BLaER1 treated with 17β-estradiol and CSF1 and Interleukin-3, amounts not matched to agents 10 nM and 100 nM (cell line): ENCODE results near the gene ELK4.

Source experiments
- H3K27ac ChIP-seq, 11 experiments: shearing (Covaris generic); formaldehyde crosslinking; 2 replicates each; pipeline ENCODE4 v1.8.1; 2022
- H3K27me3 ChIP-seq, 11 experiments: shearing (Covaris generic); formaldehyde crosslinking; 2 replicates each; pipeline ENCODE4 v1.8.1; 2022
- H3K36me3 ChIP-seq, 11 experiments: shearing (Covaris generic); formaldehyde crosslinking; 2 replicates each; pipeline ENCODE4 v1.8.1; 2022
- H3K4me1 ChIP-seq, 10 experiments: shearing (Covaris generic); formaldehyde crosslinking; 2 replicates each; pipeline ENCODE4 v1.8.1; 2022
- H3K4me2 ChIP-seq, 11 experiments: shearing (Covaris generic); formaldehyde crosslinking; 2 replicates each; pipeline ENCODE4 v1.8.1; 2022
- H3K4me3 ChIP-seq, 10 experiments: shearing (Covaris generic); formaldehyde crosslinking; 2 replicates each; pipeline ENCODE4 v1.8.1; 2022
- H3K9ac ChIP-seq, 11 experiments: shearing (Covaris generic); formaldehyde crosslinking; 2 replicates each; pipeline ENCODE4 v1.8.1; 2022
- H3K9me3 ChIP-seq, 11 experiments: shearing (Covaris generic); formaldehyde crosslinking; replicated peaks in 1 of 11; 2 replicates each; pipeline ENCODE4 v1.8.1; 2022
- H4K20me1 ChIP-seq, 11 experiments: shearing (Covaris generic); formaldehyde crosslinking; 2 replicates each; pipeline ENCODE4 v1.8.1; 2022
- Cebpa-rat ChIP-seq, 11 experiments: shearing (Covaris generic); IDR thresholded peaks; 2 replicates each; pipeline ENCODE4 v1.8.1; 2022

ELK4 gene

DNA sequence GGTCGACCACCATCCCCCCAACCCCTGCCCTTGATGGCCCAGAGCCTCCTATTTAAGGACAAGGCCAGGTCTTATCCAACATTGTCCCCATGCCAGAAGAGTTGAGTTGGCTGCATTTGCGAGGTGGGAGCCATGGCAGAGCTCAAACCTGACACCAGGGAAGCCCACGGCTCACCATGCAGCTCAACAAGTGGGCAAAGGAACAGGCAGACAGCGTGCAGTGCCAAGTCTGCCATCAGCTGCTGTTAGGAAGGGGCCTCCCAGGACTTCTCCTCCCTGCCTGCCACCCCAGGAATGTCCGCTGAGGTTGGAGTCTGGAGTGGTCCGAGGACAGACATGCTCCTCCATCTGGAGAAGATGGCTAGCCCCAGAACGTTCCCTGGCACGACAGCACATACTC lies 28.6 kb upstream of the ELK4 start:
- no peaks in the 10 kb centered on the region for H3K9me3 ChIP-seq
- H3K27ac ChIP-seq = peak overlapping the region in 4 of 11 experiments; percentile 11 to 46 (median 30); a peak in 5 of 22 replicates
- peaks cover 0 to 62% (median 0%) of the 10 kb centered on the region in 11 experiments; a peak in 6 of 22 replicates for H4K20me1 ChIP-seq
- peaks cover 32 to 68% (median 60%) of the 10 kb centered on the region in 10 experiments for H3K4me1 ChIP-seq
- TF ChIP-seq Cebpa-rat (IDR thresholded peaks at IDR 0.05) = no peak
- peak overlapping the region in 2 of 11 experiments; percentile 31 to 43; a peak in 1 of 22 replicates for H3K9ac ChIP-seq
- H3K27me3 ChIP-seq = no peaks in the 10 kb centered on the region
- peak overlapping the region in 10 of 11 experiments; percentile 8 to 84 (median 76); a peak in 19 of 22 replicates for H3K4me2 ChIP-seq
- peaks cover 0 to 12% (median 0%) of the 10 kb centered on the region in 11 experiments; a peak in 3 of 22 replicates for H3K36me3 ChIP-seq
- H3K4me3 ChIP-seq = no peak overlapping the region

DNA sequence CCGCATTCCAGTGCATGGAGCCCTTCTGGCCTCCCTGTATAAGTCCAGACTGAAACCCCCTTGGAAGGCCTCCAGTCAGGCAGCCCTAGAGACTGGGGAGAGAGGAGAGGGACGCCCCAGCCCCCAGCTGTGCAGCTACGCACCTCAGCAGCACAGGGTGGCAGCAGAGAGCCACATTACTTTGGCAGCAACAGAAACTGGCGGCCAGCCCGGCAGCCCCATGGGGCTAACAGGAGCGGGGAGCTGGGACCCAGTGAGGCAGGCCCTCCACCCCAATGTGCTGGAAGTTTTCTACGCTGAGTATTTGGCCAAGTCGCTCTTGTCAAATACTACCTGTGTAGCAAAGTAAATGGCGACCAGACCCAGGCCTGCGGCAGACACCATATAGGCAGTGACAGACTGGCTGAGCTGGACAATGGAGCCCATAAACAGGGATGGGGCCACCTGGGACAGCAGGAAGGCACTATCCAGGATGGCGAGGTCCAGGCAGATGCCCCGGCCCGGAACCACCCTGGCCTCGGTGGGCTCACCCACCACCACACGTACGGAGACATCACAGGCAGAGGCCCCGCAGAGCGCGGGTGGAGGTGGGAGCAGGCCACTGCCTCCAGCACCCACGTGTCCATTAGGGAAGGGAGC lies 27.3 kb upstream of the ELK4 start:
- H3K4me2 ChIP-seq = peak overlapping the region; percentile 27 to 84 (median 75); a peak in 20 of 22 replicates
- H3K27ac ChIP-seq = peak overlapping the region in 3 of 11 experiments; percentile 20 to 46 (median 30); a peak in 3 of 22 replicates
- peak overlapping the region in 3 of 11 experiments; percentile 18 to 43 (median 31); a peak in 2 of 22 replicates for H3K9ac ChIP-seq
- no peak for TF ChIP-seq Cebpa-rat (IDR thresholded peaks at IDR 0.05)
- H3K4me1 ChIP-seq = peaks cover 19 to 55% (median 47%) of the 10 kb centered on the region in 10 experiments
- H3K4me3 ChIP-seq = no peak overlapping the region
- H3K36me3 ChIP-seq = peaks cover 0 to 12% (median 0%) of the 10 kb centered on the region in 11 experiments; a peak in 3 of 22 replicates
- H3K9me3 ChIP-seq = no peaks in the 10 kb centered on the region
- H4K20me1 ChIP-seq = peaks cover 0 to 49% (median 0%) of the 10 kb centered on the region in 11 experiments; a peak in 6 of 22 replicates
- H3K27me3 ChIP-seq = no peaks in the 10 kb centered on the region

DNA sequence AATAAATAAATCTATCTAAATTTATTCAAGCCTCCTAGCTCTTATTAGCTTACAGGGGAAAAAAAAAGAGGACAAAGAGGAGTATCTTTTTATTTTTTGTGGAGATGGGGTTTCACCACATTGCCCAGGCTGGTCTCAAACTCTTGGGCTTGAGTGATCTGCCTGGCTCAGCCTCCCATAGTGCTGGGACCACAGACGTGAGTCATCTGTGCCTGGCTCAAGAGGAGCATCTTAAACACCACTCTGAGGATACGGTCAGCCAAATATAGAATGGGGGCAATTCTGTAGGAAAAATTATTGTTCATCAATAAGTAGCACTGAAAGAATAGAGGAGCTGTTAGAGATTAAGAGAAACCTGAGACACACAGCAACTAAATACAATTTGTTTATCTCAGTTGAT lies 24.4 kb upstream of the ELK4 start:
- Histone ChIP-seq H3K4me1 (peaks cover 7 to 27% (median 24%) of the 10 kb centered on the region in 10 experiments; a peak in 16 of 20 replicates), H3K4me3 (no peak overlapping the region), H3K4me2 (no peak overlapping the region), H3K27me3 (no peaks in the 10 kb centered on the region), H3K36me3 (no peaks in the 10 kb centered on the region), H3K9ac (no peak overlapping the region), H3K9me3 (no peaks in the 10 kb centered on the region), H4K20me1 (peaks cover 0 to 29% (median 0%) of the 10 kb centered on the region in 11 experiments; a peak in 4 of 22 replicates), H3K27ac (no peak overlapping the region)
- no peak for TF ChIP-seq Cebpa-rat (IDR thresholded peaks at IDR 0.05)

DNA sequence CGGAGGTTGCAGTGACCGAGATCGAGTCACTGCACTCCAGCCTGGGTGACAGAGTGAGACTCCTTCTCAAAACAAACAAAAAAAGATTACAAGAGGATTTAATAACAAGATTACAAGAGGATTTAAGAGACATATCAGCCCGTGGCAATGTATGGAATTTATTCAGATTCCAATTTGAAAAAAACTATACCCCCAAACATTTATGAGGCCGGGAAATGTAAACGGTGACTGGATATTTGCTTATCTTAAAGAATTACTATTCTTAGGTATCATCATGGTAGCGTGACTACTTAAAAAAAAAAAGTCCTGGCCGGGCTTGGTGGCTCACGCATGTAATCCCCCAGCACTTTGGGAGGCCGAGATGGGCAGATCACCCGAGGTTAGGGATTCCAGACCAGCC lies 21.2 kb upstream of the ELK4 start:
- TF ChIP-seq Cebpa-rat (IDR thresholded peaks at IDR 0.05) = no peak
- no peaks in the 10 kb centered on the region for H3K27me3 ChIP-seq
- no peaks in the 10 kb centered on the region; a peak in 1 of 22 replicates for H3K36me3 ChIP-seq
- no peak overlapping the region for H3K27ac ChIP-seq
- no peaks in the 10 kb centered on the region for H3K9me3 ChIP-seq
- H4K20me1 ChIP-seq = 0 out of 22 replicates have a peak, but pooled peaks cover 0 to 5% (median 0%) of the 10 kb centered on the region in 11 experiments
- H3K4me3 ChIP-seq = no peak overlapping the region
- H3K4me1 ChIP-seq = peaks cover 0 to 25% (median 11%) of the 10 kb centered on the region in 10 experiments; a peak in 10 of 20 replicates
- H3K9ac ChIP-seq = no peak overlapping the region
- no peak overlapping the region for H3K4me2 ChIP-seq

DNA sequence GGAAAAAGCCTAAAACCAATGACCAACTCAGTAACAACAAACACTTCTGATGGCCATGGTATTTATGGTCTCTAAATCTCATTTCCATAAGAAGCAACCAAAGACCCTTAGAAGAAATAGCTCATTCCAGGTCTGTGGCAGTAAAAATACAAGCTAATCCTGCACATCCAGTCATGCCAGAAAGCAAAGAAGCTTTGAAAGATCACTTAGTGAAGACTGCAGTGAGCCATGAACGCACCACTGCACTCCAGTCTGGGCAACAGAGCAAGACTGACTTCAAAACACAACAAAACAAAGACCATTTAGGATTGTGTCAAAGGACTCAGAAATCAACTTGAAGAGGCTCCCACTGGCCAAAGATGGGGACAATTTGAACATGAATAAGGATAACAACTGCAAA lies 18.4 kb upstream of the ELK4 start:
- TF ChIP-seq Cebpa-rat (IDR thresholded peaks at IDR 0.05) = no peak
- H3K4me3 ChIP-seq = no peak overlapping the region

DNA sequence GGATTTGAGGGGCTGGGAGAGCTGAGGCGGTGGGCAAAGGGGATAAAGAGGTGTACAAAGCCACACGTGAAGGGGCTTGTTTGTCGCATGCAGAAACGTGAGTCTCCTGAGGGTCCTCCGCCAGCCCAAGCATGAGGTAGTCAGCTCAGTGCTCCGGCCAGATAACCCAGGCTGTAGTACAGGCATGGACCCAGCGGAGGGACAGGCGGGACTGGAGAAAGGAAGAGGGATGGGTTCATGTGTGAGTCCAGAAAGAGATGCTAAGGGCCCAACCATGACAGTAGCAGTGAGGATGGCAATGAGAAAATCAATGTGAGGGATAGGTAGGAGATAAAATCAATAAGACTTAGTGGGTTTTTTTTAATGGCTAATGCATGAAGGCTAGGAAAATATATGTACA lies 13.7 kb upstream of the ELK4 start:
- no peaks in the 10 kb centered on the region for H3K9me3 ChIP-seq
- H3K4me1 ChIP-seq = peaks cover 0 to 34% (median 20%) of the 10 kb centered on the region in 10 experiments; a peak in 15 of 20 replicates
- H3K9ac ChIP-seq = no peak overlapping the region
- TF ChIP-seq Cebpa-rat (IDR thresholded peaks at IDR 0.05) = no peak
- no peaks in the 10 kb centered on the region; a peak in 1 of 22 replicates for H3K36me3 ChIP-seq
- H4K20me1 ChIP-seq = no peaks in the 10 kb centered on the region
- no peak overlapping the region for H3K27ac ChIP-seq
- H3K4me3 ChIP-seq = no peak overlapping the region
- H3K27me3 ChIP-seq = no peaks in the 10 kb centered on the region
- no peak overlapping the region for H3K4me2 ChIP-seq

More for the DNA sequence above, 18.4 kb upstream of the ELK4 start:
- Histone ChIP-seq H3K9ac (no peak overlapping the region), H3K27ac (no peak overlapping the region), H3K4me1 (peaks cover 0 to 25% (median 11%) of the 10 kb centered on the region in 10 experiments; a peak in 10 of 20 replicates), H3K27me3 (no peaks in the 10 kb centered on the region), H3K9me3 (no peaks in the 10 kb centered on the region), H4K20me1 (no peaks in the 10 kb centered on the region), H3K4me2 (peak overlapping the region in 4 of 11 experiments; percentile 1 to 26 (median 10); a peak in 4 of 22 replicates), H3K36me3 (no peaks in the 10 kb centered on the region; a peak in 1 of 22 replicates)

DNA sequence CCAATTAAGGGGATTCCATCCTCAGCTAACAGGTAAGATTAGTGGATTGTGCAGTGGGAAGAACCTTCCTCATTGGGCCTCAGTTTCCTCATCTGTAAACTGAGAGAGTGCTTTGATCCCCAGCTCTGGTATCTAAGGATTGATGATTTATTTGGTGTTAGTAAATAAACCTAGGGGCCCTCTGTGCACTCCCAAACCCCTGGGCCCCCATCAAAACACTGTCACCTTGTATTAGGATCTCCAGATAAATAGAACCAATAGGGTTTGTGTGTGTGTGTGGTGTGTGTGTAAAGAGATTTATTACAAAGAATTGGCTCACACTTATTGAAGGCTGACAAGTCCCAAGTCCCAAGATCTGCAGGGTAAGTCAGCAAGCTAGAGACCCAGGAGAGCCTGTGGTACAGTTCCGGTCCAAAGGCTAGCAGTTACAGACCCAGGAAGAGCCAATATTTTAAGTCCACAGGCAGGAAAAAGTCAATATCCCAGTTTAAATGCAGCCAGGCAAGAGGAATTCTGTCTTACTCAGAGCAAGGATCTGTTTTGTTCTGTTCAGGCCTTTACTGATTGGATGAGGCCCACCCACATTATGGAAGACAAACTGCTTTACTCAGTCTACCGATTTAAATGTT lies 11.0 kb upstream of the ELK4 start:
- no peaks in the 10 kb centered on the region for H3K9me3 ChIP-seq
- H3K9ac ChIP-seq = no peak overlapping the region
- H3K4me2 ChIP-seq = no peak overlapping the region
- no peaks in the 10 kb centered on the region for H3K27me3 ChIP-seq
- TF ChIP-seq Cebpa-rat (IDR thresholded peaks at IDR 0.05) = no peak
- peaks cover 0 to 12% (median 9%) of the 10 kb centered on the region in 10 experiments; a peak in 15 of 20 replicates for H3K4me1 ChIP-seq
- H3K4me3 ChIP-seq = no peak overlapping the region
- no peak overlapping the region for H3K27ac ChIP-seq
- no peaks in the 10 kb centered on the region for H4K20me1 ChIP-seq
- H3K36me3 ChIP-seq = no peaks in the 10 kb centered on the region

DNA sequence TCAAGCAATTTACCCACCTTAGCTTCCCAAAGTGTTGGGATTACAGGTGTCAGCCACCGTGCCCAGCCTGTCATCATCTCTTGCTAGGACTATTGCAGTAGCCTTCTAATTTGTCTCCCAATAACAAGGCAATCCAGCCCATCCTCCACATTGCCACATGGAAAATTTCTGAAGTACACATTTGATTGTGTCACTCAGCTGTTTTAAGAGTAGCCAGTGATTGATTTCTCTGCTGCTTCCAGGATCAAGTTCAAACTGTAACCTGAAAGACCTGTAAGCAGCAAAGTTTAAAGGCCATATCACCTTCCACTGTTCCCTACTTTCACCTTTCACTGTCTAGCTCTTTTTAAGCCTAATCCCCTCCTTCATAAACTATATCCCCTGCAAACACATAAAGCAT lies 7.8 kb upstream of the ELK4 start:
- no peaks in the 10 kb centered on the region for H3K36me3 ChIP-seq
- H3K4me3 ChIP-seq = no peak overlapping the region
- TF ChIP-seq Cebpa-rat (IDR thresholded peaks at IDR 0.05) = no peak
- H3K9ac ChIP-seq = no peak overlapping the region
- H3K4me1 ChIP-seq = peaks cover 0 to 12% (median 9%) of the 10 kb centered on the region in 10 experiments; a peak in 15 of 20 replicates
- H3K27me3 ChIP-seq = no peaks in the 10 kb centered on the region
- H4K20me1 ChIP-seq = no peaks in the 10 kb centered on the region
- no peak overlapping the region for H3K4me2 ChIP-seq
- no peaks in the 10 kb centered on the region for H3K9me3 ChIP-seq
- H3K27ac ChIP-seq = no peak overlapping the region

DNA sequence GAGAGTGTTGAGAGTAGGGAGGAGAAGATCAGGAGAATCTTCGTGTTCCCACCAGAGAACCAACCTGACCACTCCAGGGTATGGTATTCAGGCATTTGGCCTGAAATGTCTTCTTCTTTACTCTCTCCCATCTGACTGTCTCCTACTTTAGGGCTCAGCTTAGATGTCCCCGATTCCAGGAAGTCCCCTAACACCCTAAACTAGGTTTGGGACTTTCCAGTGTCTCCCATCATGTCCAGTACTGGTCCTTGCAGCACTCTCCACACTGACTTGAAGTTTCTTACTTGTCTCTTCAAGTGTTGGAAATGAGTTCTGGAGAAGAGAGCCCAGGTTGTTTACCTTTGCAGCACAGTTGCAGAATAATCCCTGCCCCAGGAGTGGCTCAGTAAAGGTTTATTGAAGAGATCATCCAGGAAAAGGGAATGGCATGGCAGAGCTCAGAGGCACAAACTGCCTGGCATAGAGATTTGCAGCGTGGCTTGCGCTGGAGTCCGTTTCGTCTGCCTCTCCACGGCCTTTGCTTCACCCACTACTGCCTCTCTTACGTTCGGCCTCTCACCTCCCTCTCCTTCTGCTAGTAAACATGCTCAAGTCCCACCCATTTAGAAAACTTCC lies 6.2 kb upstream of the ELK4 start:
- no peak overlapping the region for H3K4me3 ChIP-seq
- H3K27me3 ChIP-seq = no peaks in the 10 kb centered on the region

More for the DNA sequence above, 6.2 kb upstream of the ELK4 start:
- Histone ChIP-seq H3K36me3 (no peaks in the 10 kb centered on the region), H3K4me1 (peaks cover 0 to 12% (median 10%) of the 10 kb centered on the region in 10 experiments; a peak in 15 of 20 replicates), H3K9ac (no peak overlapping the region), H3K4me2 (no peak overlapping the region), H3K9me3 (no peaks in the 10 kb centered on the region), H4K20me1 (no peaks in the 10 kb centered on the region), H3K27ac (no peak overlapping the region)
- no peak for TF ChIP-seq Cebpa-rat (IDR thresholded peaks at IDR 0.05)
